GM10266 (cell line): ENCODE data around the gene TTLL3.

Experiments used
- DNase-seq: peaks from one replicate; pipeline ENCODE4 v3.0.0; 2012; ENCODE audit errors: extremely low spot score
- TF ChIP-seq, protein P1 (sequence below): IDR thresholded peaks from 2 replicates; pipeline ENCODE4 v1.5.1; 2012; ENCODE audit warnings: mild to moderate bottlenecking, low read depth; ENCODE audit not compliant: control insufficient read depth, insufficient read depth; ENCODE audit errors: missing control alignments

TTLL3 gene

DNA sequence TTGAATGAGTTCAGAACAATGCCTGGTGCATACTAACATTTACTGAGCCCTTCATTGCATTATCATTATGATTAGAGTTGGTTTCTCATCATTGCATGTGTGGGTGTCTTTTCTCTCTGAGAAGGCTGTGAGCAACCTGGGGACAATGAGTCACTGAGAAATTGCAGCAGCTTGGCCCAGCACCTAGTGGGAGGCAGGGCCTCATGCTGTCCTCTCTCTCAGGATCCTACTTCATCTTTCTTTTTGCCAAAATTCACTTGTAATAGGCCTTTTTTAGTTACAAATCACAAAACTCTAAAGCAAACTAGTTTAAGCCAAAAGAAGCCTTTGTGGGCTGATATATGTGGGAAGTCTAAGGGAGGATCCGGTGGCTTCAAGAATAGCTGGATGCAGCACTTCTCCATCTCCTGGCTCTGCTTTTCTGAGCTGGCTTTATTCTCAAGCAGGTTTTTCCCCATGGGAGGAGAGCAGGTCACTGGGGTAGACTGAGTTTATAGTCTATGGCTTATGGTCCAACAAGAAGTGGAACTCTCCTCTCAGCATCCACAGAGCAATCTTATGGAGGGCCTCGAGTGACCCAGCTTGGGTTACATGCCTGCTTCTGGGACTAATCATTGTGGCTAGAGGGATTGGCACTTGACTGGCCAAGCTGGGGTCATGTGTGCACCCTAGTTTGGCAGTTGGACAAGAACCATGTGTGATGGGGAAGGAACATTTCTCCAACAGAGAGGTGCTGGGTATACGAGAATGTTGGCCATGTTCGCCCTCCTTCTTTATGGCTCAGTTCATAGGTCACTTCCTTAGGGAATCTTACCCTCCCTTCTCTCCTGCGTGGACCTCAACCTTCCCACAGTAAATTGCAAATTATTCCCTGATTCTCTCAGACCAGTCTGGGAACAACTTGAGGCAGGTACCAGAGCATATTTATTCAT is 31.7 kb upstream of the TTLL3 start:
- peak; percentile 42 for DNase-seq

DNA sequence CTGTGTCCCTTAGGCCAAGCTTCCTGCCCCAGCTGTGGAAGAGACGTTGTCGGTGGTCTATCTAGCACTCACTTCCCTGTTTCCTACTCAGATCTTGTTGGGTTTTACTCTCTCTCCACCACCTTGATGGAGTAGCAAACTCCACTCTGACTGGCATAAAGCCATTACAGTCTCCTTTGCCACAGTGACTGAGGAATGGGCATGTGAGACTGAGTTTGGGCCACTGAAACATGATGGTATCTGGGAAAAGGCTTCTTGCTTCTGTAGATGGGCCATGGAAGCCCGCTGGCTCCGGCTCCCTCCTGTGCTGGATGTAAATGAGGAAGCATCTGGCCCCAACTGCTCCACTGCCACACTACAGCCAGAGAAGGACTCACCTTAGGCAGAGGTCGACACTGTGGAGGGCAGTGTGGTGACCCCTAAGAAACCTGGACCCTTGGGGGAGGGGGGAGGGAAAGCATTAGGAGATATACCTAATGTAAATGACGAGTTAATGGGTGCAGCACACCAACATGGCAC is 30.9 kb upstream of the TTLL3 start:
- no peak for DNase-seq
- TF ChIP-seq, protein P1, sequence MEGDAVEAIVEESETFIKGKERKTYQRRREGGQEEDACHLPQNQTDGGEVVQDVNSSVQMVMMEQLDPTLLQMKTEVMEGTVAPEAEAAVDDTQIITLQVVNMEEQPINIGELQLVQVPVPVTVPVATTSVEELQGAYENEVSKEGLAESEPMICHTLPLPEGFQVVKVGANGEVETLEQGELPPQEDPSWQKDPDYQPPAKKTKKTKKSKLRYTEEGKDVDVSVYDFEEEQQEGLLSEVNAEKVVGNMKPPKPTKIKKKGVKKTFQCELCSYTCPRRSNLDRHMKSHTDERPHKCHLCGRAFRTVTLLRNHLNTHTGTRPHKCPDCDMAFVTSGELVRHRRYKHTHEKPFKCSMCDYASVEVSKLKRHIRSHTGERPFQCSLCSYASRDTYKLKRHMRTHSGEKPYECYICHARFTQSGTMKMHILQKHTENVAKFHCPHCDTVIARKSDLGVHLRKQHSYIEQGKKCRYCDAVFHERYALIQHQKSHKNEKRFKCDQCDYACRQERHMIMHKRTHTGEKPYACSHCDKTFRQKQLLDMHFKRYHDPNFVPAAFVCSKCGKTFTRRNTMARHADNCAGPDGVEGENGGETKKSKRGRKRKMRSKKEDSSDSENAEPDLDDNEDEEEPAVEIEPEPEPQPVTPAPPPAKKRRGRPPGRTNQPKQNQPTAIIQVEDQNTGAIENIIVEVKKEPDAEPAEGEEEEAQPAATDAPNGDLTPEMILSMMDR = no peak

More for the DNA sequence above, 31.7 kb upstream of the TTLL3 start:
- TF ChIP-seq, protein P1 = no peak

DNA sequence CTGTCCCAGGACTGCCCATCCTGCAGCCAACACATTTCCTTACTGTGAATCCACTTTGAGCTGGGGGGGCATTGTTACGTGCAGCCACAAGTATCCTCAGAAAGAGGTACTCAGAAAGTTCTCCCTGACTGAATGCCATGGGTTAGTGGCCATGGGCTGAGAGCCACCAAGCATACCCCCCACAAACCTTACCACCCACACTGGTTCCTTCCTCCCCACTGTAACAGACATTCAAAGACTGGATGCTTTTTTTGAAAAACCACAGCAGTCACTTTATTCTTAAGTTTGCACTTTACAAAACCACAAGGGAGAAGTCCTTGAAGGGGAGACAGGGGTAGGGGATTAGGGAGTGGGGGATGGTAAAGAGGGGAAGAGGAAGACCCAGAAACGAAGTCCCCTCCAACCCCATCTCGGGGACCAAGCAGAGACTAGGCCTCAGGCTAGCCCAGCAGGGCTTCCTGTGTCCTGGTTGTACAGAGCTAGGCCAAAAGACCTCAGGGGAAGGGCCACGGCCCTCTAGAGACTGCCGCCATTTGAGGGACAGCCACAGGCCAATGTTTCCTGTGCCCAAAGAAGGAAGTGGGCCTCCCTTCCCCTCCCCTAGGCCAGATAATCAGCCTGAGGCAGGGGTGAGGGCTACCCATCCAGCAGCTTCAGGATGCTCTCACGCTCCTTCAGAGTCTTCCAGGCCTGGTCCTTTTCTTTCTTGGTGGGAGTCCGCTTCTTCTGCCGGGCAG is 30.2 kb upstream of the TTLL3 start:
- peak; percentile 55 for DNase-seq
- TF ChIP-seq, protein P1 = no peak

DNA sequence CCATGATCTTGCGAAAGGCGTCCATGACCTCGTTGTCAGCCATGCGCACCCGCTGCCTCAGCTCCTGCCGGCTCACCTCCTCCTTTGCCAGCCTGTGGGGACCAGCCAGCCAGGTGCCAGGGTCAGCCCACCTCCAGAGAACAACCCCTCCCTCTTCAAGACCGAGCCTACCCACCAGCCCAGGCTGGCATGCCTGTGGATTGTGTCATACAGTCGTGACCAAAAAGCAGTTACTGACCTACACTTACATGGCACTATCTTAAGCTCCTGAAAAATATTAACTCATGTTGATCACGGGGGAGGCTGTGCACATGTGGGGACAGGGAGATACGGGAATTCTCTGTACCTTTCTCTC is 29.6 kb upstream of the TTLL3 start:
- TF ChIP-seq, protein P1 = no peak
- DNase-seq = no peak

DNA sequence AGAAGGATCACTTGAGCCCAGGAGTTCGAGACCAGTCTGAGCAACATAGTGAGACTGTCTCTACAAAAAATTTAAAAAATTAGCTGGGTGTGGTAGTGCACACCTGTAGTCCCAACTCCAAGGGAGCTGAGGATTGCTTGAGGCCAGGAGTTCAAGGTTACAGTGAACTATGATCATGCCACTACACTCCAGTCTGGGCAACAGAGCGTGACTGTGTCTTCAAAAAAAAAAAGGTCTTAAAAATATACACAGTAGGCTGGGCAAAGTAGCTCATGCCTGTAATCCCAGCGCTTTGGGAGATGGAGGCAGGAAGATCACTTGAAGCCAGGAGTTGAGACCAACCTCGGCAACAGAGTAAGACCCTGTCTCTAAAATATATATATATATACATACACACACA is 29.2 kb upstream of the TTLL3 start:
- DNase-seq = no peak
- TF ChIP-seq, protein P1 = no peak

DNA sequence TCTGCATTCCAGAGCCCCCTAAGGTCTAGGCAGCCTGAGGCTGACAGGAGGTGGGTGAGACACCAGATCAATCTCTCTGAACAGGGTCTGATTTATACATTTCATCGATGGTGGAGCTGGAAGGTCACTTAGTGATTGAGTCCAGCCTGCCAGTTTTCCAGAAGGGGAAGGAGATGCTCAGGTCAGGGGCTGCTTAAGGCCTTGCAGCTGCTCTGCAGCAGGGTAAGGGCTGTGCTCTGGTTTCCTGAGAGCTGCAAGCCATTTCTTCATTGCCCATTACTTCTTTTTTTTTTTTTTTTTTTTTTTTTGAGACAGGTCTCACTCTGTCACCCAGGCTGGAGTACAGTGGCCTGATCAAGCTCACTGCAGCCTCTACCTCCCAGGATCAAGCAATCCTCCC is 28.5 kb upstream of the TTLL3 start:
- DNase-seq = no peak
- TF ChIP-seq, protein P1 = no peak
